ENCODE data around the gene SLA2. TPM values are rescaled to one million over a fixed set of nuclear protein-coding genes. Genes with fewer than 3 reads are reported as not detected.

Gene SLA2
- total and polyA plus RNA-seq, 2 of the 8 experiments (the other 6 are each of a cell fraction or from before 2014, with no cell fraction given): 0.18 TPM; not detected in 1

DNA sequence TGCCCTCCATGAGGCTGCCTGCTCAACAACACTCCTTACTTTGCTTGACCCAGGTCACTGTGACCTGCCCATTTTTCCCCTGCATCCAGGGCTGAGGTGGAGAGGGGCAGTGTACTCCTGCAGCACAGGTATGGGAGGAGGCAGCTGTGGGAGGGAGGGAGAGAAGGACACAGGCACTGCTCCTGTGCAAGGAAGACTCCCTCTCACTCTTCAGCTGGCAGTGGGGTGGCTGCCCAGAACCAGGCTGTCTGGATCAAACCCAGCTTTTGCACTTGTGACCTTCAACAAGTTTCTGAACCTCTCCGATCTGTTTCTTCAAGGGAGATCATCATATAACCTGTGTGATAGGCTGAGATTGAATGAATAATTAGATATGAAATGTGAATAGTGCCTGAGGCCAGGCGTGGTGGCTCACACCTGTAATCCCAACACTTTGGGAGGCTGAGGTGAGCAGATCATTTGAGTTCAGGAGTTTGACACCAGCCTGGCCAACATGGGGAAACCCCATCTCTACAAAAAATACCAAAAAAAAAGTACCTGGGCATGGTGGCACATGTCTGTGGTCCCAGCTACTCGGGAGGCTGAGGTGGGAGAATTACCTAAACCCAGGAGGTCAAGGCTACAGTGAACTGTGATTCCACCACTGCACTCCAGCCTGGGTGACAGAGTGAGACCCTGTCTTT is 58.5 kb downstream of the SLA2 start (continued):
- TF ChIP-seq HDAC6 (IDR thresholded peaks at IDR 0.05; ENCODE audit: low read depth, low read length) (no peak), KDM1A (IDR thresholded peaks at IDR 0.05; ENCODE audit: borderline replicate concordance, low read length) (no peak), CEBPB (IDR thresholded peaks at IDR 0.05; ENCODE audit: low read depth, low read length) (no peak), BCL11A (IDR thresholded peaks at IDR 0.05; ENCODE audit: low read depth in 2 of 2, low read length in 2 of 2) (no peak), CHD1 (IDR thresholded peaks at IDR 0.05; ENCODE audit: low read depth, low read length) (no peak), SAP30 (IDR thresholded peaks at IDR 0.05; ENCODE audit: insufficient read depth, insufficient replicate concordance, low read length) (no peak), KDM4A (IDR thresholded peaks at IDR 0.05; ENCODE audit: low read depth, low read length, severe bottlenecking) (no peak), TAF7 (optimal IDR thresholded peaks at IDR 0.05; ENCODE audit: borderline replicate concordance, low read depth, low read length) (no peak), POU5F1 (IDR thresholded peaks at IDR 0.05; ENCODE audit: low read depth, low read length) (no peak), POLR2AphosphoS5 (IDR thresholded peaks at IDR 0.05; ENCODE audit: low read depth, low read length) (no peak; the same call in 1 of the 2 replicates)
